SK-N-SH (cell line): ENCODE data around the gene GSTO1. TPM values are rescaled to one million over a fixed set of nuclear protein-coding genes. Genes with fewer than 3 reads are reported as not detected.

ENCODE experiments used
- CTCF ChIA-PET: fragments of 300-600, 350-600 bp; formaldehyde crosslinking; extraction: SDS; loops from one replicate; lab custom pipeline; 2021; lab: Yijun Ruan, JAX
- POLR2A ChIA-PET: fragments of 350-600 bp; sonication (Branson Sonifier 250); formaldehyde crosslinking; extraction: SDS; loops from one replicate; lab custom pipeline; 2020; ENCODE audit warnings: antibody characterized with exemption, inconsistent platforms; lab: Yijun Ruan, JAX
- DNase-seq: peaks from one replicate; pipeline ENCODE4 v3.0.0; 2012
- H2AFZ ChIP-seq: fragments of 200-600 bp; sonication (generic); 2 replicates; pipeline ENCODE4 v1.8.1; 2016; ENCODE audit warnings: antibody characterized with exemption, mild to moderate bottlenecking, low read depth
- H3F3A ChIP-seq: fragments of 200-600 bp; sonication (generic); replicated peaks from 2 replicates; pipeline ENCODE3; 2016; ENCODE audit warnings: antibody characterized with exemption, mild to moderate bottlenecking; ENCODE audit not compliant: insufficient read depth
- H3K27ac ChIP-seq, 2 experiments: fragments of 200-500 bp in 1 of 2; fragments of 200-600 bp in 1 of 2; sonication (Bioruptor generic) in 1 of 2; sonication (generic), shearing (Covaris generic) in 1 of 2; 2 replicates each; pipeline versions ENCODE4 v1.5.1 to v1.6.1; 2014 to 2016; ENCODE audit warnings: low read depth in 2 of 2, inconsistent platforms in 1 of 2, low read length in 1 of 2, mild to moderate bottlenecking in 1 of 2, mixed read lengths in 1 of 2
- H3K27me3 ChIP-seq: fragments of 200-600 bp; sonication (generic), shearing (Covaris generic); 2 replicates; pipeline ENCODE4 v1.6.1; 2016; ENCODE audit warnings: mixed run types; ENCODE audit not compliant: insufficient read depth
- H3K36me3 ChIP-seq, 2 experiments: fragments of 200-500 bp in 1 of 2; fragments of 200-600 bp in 1 of 2; sonication (Bioruptor generic) in 1 of 2; sonication (generic) in 1 of 2; replicated peaks in 1 of 2; 2 replicates each; pipeline versions ENCODE3 to v1.5.1; 2014 to 2016; ENCODE audit warnings: low read length in 1 of 2, mild to moderate bottlenecking in 1 of 2; ENCODE audit not compliant: insufficient read depth in 2 of 2, control insufficient read depth in 1 of 2
- H3K4me1 ChIP-seq, 2 experiments: fragments of 200-500 bp in 1 of 2; fragments of 200-600 bp in 1 of 2; sonication (Bioruptor generic) in 1 of 2; sonication (generic), shearing (Covaris generic) in 1 of 2; 2 replicates each; pipeline versions ENCODE4 v1.5.1 to v1.6.1; 2014 to 2016; ENCODE audit warnings: low read depth in 1 of 2, low read length in 1 of 2, mixed run types in 1 of 2; ENCODE audit not compliant: insufficient read depth in 2 of 2, control insufficient read depth in 1 of 2
- H3K4me2 ChIP-seq: fragments of 200-600 bp; sonication (generic), shearing (Covaris generic); 2 replicates; pipeline ENCODE4 v1.6.1; 2017; ENCODE audit warnings: mixed run types
- H3K4me3 ChIP-seq, 2 experiments: fragments of 200-500 bp in 1 of 2; fragments of 200-600 bp in 1 of 2; sonication (Bioruptor generic) in 1 of 2; sonication (generic), shearing (Covaris generic) in 1 of 2; 2 replicates each; pipeline versions ENCODE4 v1.5.1 to v1.8.1; 2014 to 2016; ENCODE audit warnings: low read depth in 2 of 2, inconsistent platforms in 1 of 2, low read length in 1 of 2, mild to moderate bottlenecking in 1 of 2, mixed read lengths in 1 of 2, moderate library complexity in 1 of 2
- H3K79me2 ChIP-seq: fragments of 200-600 bp; sonication (generic); 2 replicates; pipeline ENCODE4 v1.8.1; 2017; ENCODE audit warnings: mild to moderate bottlenecking; ENCODE audit not compliant: insufficient read depth
- H3K9ac ChIP-seq: fragments of 200-600 bp; sonication (generic); 2 replicates; pipeline ENCODE4 v1.6.1; 2017; ENCODE audit warnings: mixed run types
- H3K9me2 ChIP-seq: fragments of 200-600 bp; sonication (generic); 2 replicates; pipeline ENCODE4 v1.6.1; 2017; ENCODE audit warnings: mixed run types
- H3K9me3 ChIP-seq: fragments of 200-600 bp; sonication (generic); 2 replicates; pipeline ENCODE4 v1.6.1; 2017; ENCODE audit warnings: mixed run types, mild to moderate bottlenecking, moderate library complexity
- H4K20me1 ChIP-seq: fragments of 200-600 bp; sonication (generic); 2 replicates; pipeline ENCODE4 v1.6.1; 2017; ENCODE audit warnings: mild to moderate bottlenecking, mixed run types; ENCODE audit not compliant: insufficient read depth
- ELF1 ChIP-seq: IDR thresholded peaks from 2 replicates; pipeline ENCODE4 v1.4.0; 2012
- EP300 ChIP-seq, 2 experiments: IDR thresholded peaks; 2 replicates each; pipeline versions ENCODE4 v1.4.0 to v1.6.1; 2012; ENCODE audit warnings: borderline replicate concordance in 1 of 2, low read depth in 1 of 2, low read length in 1 of 2
- EZH2phosphoT487 ChIP-seq: fragments of 200-600 bp; sonication (generic); IDR thresholded peaks from 2 replicates; pipeline ENCODE4 v1.6.1; 2017; ENCODE audit warnings: low read depth, mixed run types, mild to moderate bottlenecking, antibody characterized with exemption, moderate library complexity, borderline replicate concordance
- FOSL2 ChIP-seq: IDR thresholded peaks from 2 replicates; pipeline ENCODE4 v1.4.0; 2012; ENCODE audit warnings: low read depth, mild to moderate bottlenecking, moderate library complexity, borderline replicate concordance
- FOXM1 ChIP-seq: IDR thresholded peaks from 2 replicates; pipeline ENCODE4 v1.4.0; 2012; ENCODE audit warnings: low read depth, mild to moderate bottlenecking
- GABPA ChIP-seq: IDR thresholded peaks from 2 replicates; pipeline ENCODE4 v1.4.0; 2012; ENCODE audit warnings: low read depth, mild to moderate bottlenecking
- IRF3 ChIP-seq: fragments of 150-350 bp; IDR thresholded peaks from 2 replicates; pipeline ENCODE4 v1.6.1; 2016; ENCODE audit warnings: mild to moderate bottlenecking, low read depth, low read length
- REST ChIP-seq: IDR thresholded peaks from 2 replicates; pipeline ENCODE4 v1.6.1; 2012; ENCODE audit warnings: mild to moderate bottlenecking, low read depth, low read length, moderate library complexity
- RXRA ChIP-seq: IDR thresholded peaks from 2 replicates; pipeline ENCODE4 v1.4.0; 2012; ENCODE audit warnings: low read depth, mild to moderate bottlenecking, borderline replicate concordance
- SMC3 ChIP-seq: IDR thresholded peaks from 2 replicates; pipeline ENCODE4 v1.6.1; 2012; ENCODE audit warnings: low read depth, low read length, improper control_type of control experiment
- ZBTB33 ChIP-seq: IDR thresholded peaks from 2 replicates; pipeline ENCODE4 v1.4.0; 2012; ENCODE audit warnings: low read depth, borderline replicate concordance
- WGBS: methylation state at CpG from one replicate; pipeline ENCODE4 v1.1.6; 2017; ENCODE audit warnings: low lambda C conversion rate; 5-methylcytosine and 5-hydroxymethylcytosine counted together
- polyA plus RNA-seq, 3 experiments: library from polyadenylated mRNA; depleted of rRNA; stranded (reverse); fragments of >200 nt; gene quantifications; 2 replicates each; pipeline ENCODE4 v1.2.3, GENCODE V29; 2012

Gene GSTO1
- polyA plus RNA-seq, 1 of the 3 experiments (the other 2 are of a cell fraction) = 126 TPM

- no peak for DNase-seq
- peaks cover 8 to 17% of the 10 kb centered on the region in 2 experiments; a peak in 3 of 4 replicates for H3K4me1 ChIP-seq
- peak overlapping the region; percentile 83 for H3K4me2 ChIP-seq
- H3K9me3 ChIP-seq = no peaks in the 10 kb centered on the region
- peak overlapping the region; percentile 87 to 90; a peak in 3 of 4 replicates for H3K4me3 ChIP-seq
- H3K9me2 ChIP-seq = no peaks in the 10 kb centered on the region
- no peak for TF ChIP-seq ELF1
- no peak for TF ChIP-seq FOXM1
- no peak for TF ChIP-seq EP300 (IDR thresholded peaks at IDR 0.05; ENCODE audit: borderline replicate concordance in 1 of 2, low read depth in 1 of 2, low read length in 1 of 2)
- no peak for TF ChIP-seq IRF3
- no peak for TF ChIP-seq FOSL2
- TF ChIP-seq ZBTB33 = no peak
- no peak for TF ChIP-seq GABPA
- no peak for TF ChIP-seq RXRA
- no peak for TF ChIP-seq SMC3
- no peak for TF ChIP-seq REST
- TF ChIP-seq EZH2phosphoT487 = no peak
- H3K79me2 ChIP-seq = peaks cover 48% of the 10 kb centered on the region
- CTCF ChIA-PET = interaction anchor here (0.7 to 4.9 kb wide), 10 partner anchors 9 to 153 kb away, joined by 3 to 28 read pairs (median 4); partner anchors contain the start of gene CFAP58
- H3K27ac ChIP-seq = peak overlapping the region in 1 of 2 experiments; percentile 93; a peak in 3 of 4 replicates
- POLR2A ChIA-PET = interaction anchor here (0.6 to 1.8 kb wide), 4 partner anchors 10 to 366 kb away, joined by 3 to 10 read pairs (median 4); partner anchors contain the start of gene GSTO2
- H3K9ac ChIP-seq = peak overlapping the region; percentile 95; the same call in 1 of the 2 replicates
- peaks cover 11% of the 10 kb centered on the region for H4K20me1 ChIP-seq
- peak overlapping the region; percentile 96 for H2AFZ ChIP-seq
- H3K36me3 ChIP-seq = peaks cover 13 to 22% of the 10 kb centered on the region in 2 experiments
- peaks cover 24% of the 10 kb centered on the region for H3F3A ChIP-seq
- 84% methylated on average over 10 of the region's 10 CpGs for WGBS
- no peaks in the 10 kb centered on the region for H3K27me3 ChIP-seq
These were observed 884 bp upstream of the GSTO1 start for GRCh38 chr10:104253606-104254410.
